ENCODE measurements around the gene SEMA4D.

DNA sequence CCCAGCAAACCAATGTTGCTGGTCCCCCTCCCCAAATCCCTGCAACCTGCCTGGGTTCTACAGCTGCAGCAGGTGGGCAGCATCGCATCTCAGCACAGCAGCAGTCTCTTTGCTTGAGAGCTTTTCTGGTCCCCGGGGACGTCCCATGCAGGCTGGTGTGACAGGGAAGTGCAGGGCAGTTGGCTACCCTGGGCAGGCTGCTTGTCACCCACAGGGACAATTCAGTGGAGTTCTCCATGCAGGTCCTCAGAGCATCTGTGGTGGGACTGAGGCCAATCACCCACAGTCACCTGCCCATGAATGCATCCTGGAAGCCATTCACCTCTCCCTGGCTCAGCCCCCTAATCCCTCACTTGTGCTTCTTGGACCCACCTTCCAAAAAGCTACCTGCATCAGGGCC, 43.9 kb upstream of the SEMA4D start:
- no peak for TF ChIP-seq POLR2A (IDR thresholded peaks at IDR 0.05; ENCODE audit: low read length)
- no peak for TF ChIP-seq GATA1 (IDR thresholded peaks at IDR 0.05; ENCODE audit: low read depth, low read length)

All from erythroblast (primary cell).